Lower leg skin (tissue), 3 donors: ENCODE measurements around the gene PILRA.

Experiments
- CTCF ChIP-seq, 3 donors: fragments of 450-650 bp; IDR thresholded peaks; one replicate each; pipeline ENCODE4 v1.5.1; 2016; ENCODE audit warnings: antibody characterized with exemption in 3 of 3, mild to moderate bottlenecking in 3 of 3, moderate library complexity in 2 of 3
- POLR2A ChIP-seq, 2 donors: fragments of 450-650 bp; IDR thresholded peaks; one replicate each; pipeline ENCODE4 v1.6.1; 2016 to 2017; ENCODE audit warnings: antibody characterized with exemption in 2 of 2, mild to moderate bottlenecking in 1 of 2, moderate library complexity in 1 of 2

- TF ChIP-seq CTCF (IDR thresholded peaks at IDR 0.05), result no peak
- no peak for TF ChIP-seq POLR2A (IDR thresholded peaks at IDR 0.05)
Measured at GRCh38 chr7:100367251-100367620, 6.1 kb upstream of the PILRA start.
